Activated naive CD4-positive, alpha-beta T cell treated with anti-CD3 and anti-CD28 coated beads, Interleukin-2, amount 50 U/mL, for 16 hours (primary cell): ENCODE measurements around the gene ARID3B.
"Not testable (repeated sequence)": the region's sequence is repeated elsewhere in the genome, so short reads cannot be mapped to it uniquely, and the experiment has no call there.

Experiments
- DNase-seq: peaks from one replicate; pipeline ENCODE4 v3.0.0-alpha.2; 2020

The ARID3B gene

GRCh38 chr15:74625693-74626092 lies 84.7 kb downstream of the ARID3B start:
- DNase-seq, result no peak

- no peak for DNase-seq
These were observed 85.3 kb downstream of the ARID3B start for GRCh38 chr15:74626336-74626735.

- no peak for DNase-seq
These were observed 86.0 kb downstream of the ARID3B start for GRCh38 chr15:74626752-74627692.

GRCh38 chr15:74627766-74628165 lies 86.7 kb downstream of the ARID3B start:
- DNase-seq, result no peak

GRCh38 chr15:74628199-74628598 lies 87.2 kb downstream of the ARID3B start:
- DNase-seq, result no peak

- DNase-seq, result no peak
These were observed 87.9 kb downstream of the ARID3B start for GRCh38 chr15:74628949-74629348.

- not testable (repeated sequence) for DNase-seq
These were observed 88.7 kb downstream of the ARID3B start for GRCh38 chr15:74629696-74630095.

GRCh38 chr15:74630284-74631086 lies 89.5 kb downstream of the ARID3B start:
- no peak for DNase-seq

GRCh38 chr15:74631087-74631385 lies 90.0 kb downstream of the ARID3B start:
- no peak for DNase-seq

GRCh38 chr15:74631408-74631807 lies 90.4 kb downstream of the ARID3B start:
- no peak for DNase-seq

- peak; percentile 63 for DNase-seq
These were observed 91.0 kb downstream of the ARID3B start for GRCh38 chr15:74631935-74632560.

- DNase-seq, result no peak
These were observed 91.6 kb downstream of the ARID3B start for GRCh38 chr15:74632601-74633000.

- DNase-seq, result no peak
These were observed 92.8 kb downstream of the ARID3B start for GRCh38 chr15:74633781-74634180.

GRCh38 chr15:74635228-74635627 lies 94.2 kb downstream of the ARID3B start:
- DNase-seq, result peak; percentile 73

GRCh38 chr15:74636984-74637383 lies 96.0 kb downstream of the ARID3B start:
- no peak for DNase-seq

GRCh38 chr15:74641151-74641550 lies 100.1 kb downstream of the ARID3B start:
- no peak for DNase-seq

GRCh38 chr15:74642348-74642733 lies 101.3 kb downstream of the ARID3B start:
- no peak for DNase-seq

- no peak for DNase-seq
These were observed 102.0 kb downstream of the ARID3B start for GRCh38 chr15:74642734-74643664.

- no peak for DNase-seq
These were observed 102.7 kb downstream of the ARID3B start for GRCh38 chr15:74643665-74644204.

- DNase-seq, result no peak
These were observed 105.5 kb downstream of the ARID3B start for GRCh38 chr15:74646480-74646879.
